BE2C (cell line): ENCODE results near the gene USP7.

Experiments used
- DNase-seq: peaks from one replicate; pipeline ENCODE4 v3.0.0-alpha.2; 2020
- H3K27me3 ChIP-seq: fragments of 250-450 bp; sonication (Bioruptor Pico); 2 replicates; pipeline ENCODE4 v1.5.1; 2020; ENCODE audit warnings: mild to moderate bottlenecking
- H3K36me3 ChIP-seq: fragments of 250-450 bp; sonication (Bioruptor Pico); 2 replicates; pipeline ENCODE4 v1.5.1; 2020; ENCODE audit warnings: mild to moderate bottlenecking
- H3K4me1 ChIP-seq: fragments of 250-450 bp; sonication (Bioruptor Pico); 2 replicates; pipeline ENCODE4 v1.5.1; 2020
- H3K4me3 ChIP-seq: 2 replicates; pipeline ENCODE4 v1.5.1; 2011; ENCODE audit warnings: low read depth, low read length
- H3K9me3 ChIP-seq: fragments of 250-450 bp; sonication (Bioruptor Pico); 2 replicates; pipeline ENCODE4 v1.5.1; 2020
- CTCF ChIP-seq: IDR thresholded peaks from 2 replicates; pipeline ENCODE4 v1.5.1; 2012; ENCODE audit warnings: mild to moderate bottlenecking, low read depth, low read length

Gene USP7

GRCh38 chr16:8862309-8863130 is 101.2 kb downstream of the USP7 start:
- DNase-seq, result no peak
- Histone ChIP-seq H3K4me3 (no peak overlapping the region), H3K4me1 (peaks cover 15% of the 10 kb centered on the region), H3K9me3 (no peaks in the 10 kb centered on the region), H3K36me3 (peaks cover 27% of the 10 kb centered on the region), H3K27me3 (no peaks in the 10 kb centered on the region)
- no peak for TF ChIP-seq CTCF

GRCh38 chr16:8861563-8862308 is 102.0 kb downstream of the USP7 start:
- Histone ChIP-seq H3K4me3 (no peak overlapping the region), H3K36me3 (peaks cover 29% of the 10 kb centered on the region), H3K9me3 (no peaks in the 10 kb centered on the region), H3K27me3 (no peaks in the 10 kb centered on the region), H3K4me1 (peaks cover 15% of the 10 kb centered on the region)
- DNase-seq, result no peak
- no peak for TF ChIP-seq CTCF

GRCh38 chr16:8859913-8860881 is 103.5 kb downstream of the USP7 start:
- Histone ChIP-seq H3K9me3 (no peaks in the 10 kb centered on the region), H3K4me1 (peaks cover 12% of the 10 kb centered on the region), H3K27me3 (no peaks in the 10 kb centered on the region), H3K36me3 (peaks cover 45% of the 10 kb centered on the region), H3K4me3 (no peak overlapping the region)
- TF ChIP-seq CTCF, result no peak
- DNase-seq, result no peak

GRCh38 chr16:8858994-8859912 is 104.5 kb downstream of the USP7 start:
- TF ChIP-seq CTCF, result no peak
- no peak for DNase-seq
- Histone ChIP-seq H3K4me3 (no peak overlapping the region), H3K9me3 (no peaks in the 10 kb centered on the region), H3K4me1 (peaks cover 6% of the 10 kb centered on the region), H3K36me3 (peaks cover 54% of the 10 kb centered on the region), H3K27me3 (no peaks in the 10 kb centered on the region)

- Histone ChIP-seq H3K9me3 (no peaks in the 10 kb centered on the region), H3K36me3 (peaks cover 75% of the 10 kb centered on the region), H3K27me3 (no peaks in the 10 kb centered on the region), H3K4me3 (no peak overlapping the region), H3K4me1 (no peaks in the 10 kb centered on the region)
- DNase-seq, result no peak
- no peak for TF ChIP-seq CTCF
Observed at GRCh38 chr16:8855972-8856371, 107.7 kb downstream of the USP7 start.
